ENCODE measurements around the gene CATSPERD.
"Not testable (repeated sequence)": the region's sequence is repeated elsewhere in the genome, so short reads cannot be mapped to it uniquely, and the experiment has no call there.

Gene CATSPERD

DNA sequence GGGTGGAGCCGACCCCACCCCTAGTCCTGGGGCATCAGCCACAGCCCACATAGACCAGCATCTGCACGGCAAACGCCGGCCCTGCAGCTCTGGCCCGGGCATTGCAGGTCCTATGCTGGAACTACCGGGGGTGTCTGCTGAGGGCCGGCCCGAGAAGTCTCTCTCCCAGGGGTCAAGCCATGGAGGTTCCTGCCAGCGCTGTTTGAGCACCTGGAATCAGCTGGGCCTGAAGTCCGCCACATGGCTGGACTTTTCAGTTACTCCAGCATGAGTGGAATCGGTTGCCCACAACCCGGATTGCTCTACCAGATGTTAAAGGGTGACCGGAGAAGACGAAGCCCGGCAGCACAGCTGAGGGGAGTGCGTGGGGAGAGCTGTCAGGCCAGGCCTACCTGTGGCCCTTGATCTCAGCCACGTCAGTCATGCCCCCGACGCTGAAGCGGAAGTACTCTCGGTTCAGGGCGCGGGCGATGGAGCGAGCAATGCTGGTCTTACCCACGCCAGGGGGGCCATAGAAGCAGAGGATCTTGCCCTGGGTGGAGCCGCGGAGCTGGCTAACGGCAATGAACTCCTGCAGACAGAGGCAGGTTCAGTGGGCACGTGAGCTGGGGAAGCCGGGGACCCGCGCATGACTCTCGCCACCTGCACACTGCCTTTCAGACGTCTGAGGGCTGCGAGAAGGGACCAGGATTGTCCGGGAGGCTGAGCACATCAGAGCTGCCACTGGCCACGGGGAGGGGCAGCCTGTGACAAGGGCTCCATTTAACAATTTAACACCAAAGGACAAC lies 21.6 kb upstream of the CATSPERD start:
- no peak for DNase-seq (ENCODE audit: low read depth)

DNA sequence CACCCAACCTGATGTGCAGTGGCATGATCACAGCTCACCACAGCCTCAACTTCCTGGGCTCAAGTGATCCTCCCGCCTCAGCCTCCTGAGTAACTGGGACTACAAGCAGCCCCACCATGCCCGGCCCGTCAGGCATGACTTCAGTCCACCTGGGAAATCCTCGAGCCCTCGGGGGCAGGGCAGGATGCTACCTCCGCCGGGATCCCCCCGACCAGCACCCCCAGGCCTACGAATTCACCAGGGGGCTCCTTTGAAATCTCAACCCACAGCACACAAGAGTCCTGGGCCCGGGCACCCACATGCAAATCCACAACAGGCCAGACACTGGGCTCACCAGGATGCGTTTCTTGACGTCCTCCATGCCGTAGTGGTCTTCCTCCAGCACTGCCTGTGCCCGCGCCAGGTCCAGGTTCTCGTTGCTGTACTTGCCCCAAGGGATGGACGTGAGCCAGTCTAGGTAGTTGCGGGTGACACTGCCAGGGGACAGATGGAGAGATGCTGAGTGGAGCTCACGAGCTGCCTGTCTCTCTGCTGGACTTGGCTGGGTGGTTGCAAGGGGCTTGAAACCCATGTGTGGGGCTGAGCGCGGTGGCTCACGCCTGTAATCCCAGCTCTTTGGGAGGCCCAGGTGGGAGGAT lies 19.9 kb upstream of the CATSPERD start:
- no peak for DNase-seq (ENCODE audit: low read depth)

DNA sequence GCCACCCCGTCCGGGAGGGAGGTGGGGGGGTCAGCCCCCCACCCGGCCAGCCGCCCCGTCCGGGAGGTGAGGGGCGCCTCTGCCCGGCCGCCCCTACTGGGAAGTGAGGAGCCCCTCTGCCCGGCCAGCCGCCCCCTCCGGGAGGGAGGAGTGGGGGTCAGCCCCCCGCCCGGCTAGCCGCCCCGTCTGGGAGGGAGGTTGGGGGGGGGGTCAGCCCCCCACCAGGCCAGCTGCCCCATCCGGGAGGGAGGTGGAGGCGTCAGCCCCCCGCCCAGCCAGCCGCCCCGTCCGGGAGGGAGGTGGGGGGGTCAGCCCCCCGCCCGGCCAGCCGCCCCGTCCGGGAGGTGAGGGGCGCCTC lies 18.4 kb upstream of the CATSPERD start:
- DNase-seq (ENCODE audit: low read depth): not testable (repeated sequence)

DNA sequence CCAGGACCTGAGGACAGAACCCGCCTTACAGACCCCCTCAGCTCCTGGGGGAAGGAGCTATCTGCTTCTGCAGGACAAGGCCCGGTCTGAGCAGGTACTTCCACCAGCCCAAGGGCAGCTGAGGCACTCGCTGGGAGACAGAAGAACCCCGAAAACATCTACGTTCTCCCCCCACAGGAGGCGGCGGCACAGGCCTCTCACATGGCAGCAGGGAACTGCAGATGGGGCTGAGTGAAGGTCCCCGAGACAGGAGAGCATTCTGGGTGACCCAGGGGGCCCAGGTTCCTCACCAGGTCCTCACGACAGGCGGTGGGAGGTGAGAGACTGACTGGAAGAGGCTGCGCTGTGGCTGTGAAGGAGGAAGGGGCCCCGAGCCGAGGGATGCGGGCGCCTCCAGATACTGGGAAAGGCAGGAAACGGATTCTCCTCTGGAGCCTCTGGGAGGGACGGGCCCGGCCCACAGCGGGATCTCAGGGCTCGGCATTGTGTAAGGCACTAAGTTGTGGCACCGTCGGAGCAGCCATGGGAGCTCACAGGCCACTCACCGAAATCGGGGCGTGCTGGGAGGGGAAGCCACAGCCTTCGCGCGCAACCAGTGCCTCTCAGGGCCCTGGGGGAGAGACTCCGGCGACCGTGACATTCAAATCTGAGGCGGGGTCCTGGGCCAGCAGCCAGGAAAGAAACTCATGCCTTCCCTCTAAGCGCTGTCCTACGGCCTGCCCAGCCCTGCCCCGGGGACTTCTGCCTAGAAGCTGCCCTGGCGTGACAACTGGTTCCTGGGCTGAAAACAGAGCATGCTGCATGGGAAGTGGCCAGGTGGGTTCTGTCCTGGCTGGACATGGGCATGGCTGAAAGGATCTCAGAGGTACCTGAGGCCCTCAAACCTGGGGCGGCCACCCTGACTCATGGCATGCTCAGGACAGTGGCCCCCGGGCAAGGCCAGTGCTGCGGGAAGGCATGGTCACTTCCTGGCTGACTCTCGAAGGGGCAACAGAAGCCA lies 16.3 kb upstream of the CATSPERD start:
- no peak for DNase-seq (ENCODE audit: low read depth)

DNA sequence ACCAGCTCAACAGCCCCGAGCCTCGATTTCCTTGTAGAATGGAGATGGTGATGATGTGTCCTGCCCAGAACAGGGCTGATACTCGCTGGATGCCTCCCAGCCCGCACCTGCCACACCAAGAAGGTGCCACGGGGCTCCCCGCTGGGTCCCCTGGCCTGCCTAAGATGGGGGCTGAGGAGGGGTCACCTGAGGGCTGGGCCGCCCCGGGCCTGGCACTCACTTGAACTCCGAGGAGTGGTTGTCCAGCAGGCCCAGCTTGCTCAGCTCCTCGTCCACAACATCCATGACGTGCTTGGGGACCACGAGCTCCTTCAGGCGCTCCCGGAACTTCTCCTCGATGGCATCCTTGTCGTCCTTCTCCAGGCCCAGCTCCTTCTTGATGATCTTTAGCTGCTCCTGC lies 14.9 kb upstream of the CATSPERD start:
- DNase-seq (ENCODE audit: low read depth): no peak

DNA sequence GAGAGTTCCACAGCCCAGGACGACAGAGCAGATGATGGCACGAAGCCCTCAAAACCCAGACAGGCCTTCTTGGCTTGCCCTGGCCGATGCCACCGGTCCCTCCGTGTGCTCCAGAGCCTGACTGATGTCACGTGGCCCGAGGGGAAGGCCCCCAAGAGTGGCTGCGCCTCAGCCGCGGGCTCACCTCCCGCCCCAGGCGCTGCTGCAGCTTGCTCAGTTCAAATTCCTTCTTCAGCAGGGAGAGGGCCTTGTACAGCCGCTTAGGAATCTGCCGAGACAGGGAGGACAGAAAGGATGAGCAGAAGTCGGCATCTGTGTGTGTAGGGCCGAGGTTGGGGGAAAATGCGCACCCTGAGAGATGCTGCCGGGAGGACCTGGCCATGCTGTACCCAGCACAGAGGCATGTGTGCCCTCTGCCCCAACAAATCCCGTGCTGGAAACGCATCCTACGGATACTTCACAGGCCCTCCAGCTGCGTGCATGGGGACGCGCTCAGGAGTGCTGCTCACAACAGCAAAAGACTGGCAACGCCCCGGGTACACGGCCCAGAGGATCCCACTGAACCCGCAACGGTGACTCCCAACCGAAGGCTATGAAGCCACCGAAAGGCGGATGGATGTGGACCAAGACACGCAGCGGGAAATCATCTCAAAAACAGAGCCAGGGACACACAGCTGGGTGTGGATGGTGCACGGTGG lies 13.4 kb upstream of the CATSPERD start:
- no peak for DNase-seq (ENCODE audit: low read depth)

DNA sequence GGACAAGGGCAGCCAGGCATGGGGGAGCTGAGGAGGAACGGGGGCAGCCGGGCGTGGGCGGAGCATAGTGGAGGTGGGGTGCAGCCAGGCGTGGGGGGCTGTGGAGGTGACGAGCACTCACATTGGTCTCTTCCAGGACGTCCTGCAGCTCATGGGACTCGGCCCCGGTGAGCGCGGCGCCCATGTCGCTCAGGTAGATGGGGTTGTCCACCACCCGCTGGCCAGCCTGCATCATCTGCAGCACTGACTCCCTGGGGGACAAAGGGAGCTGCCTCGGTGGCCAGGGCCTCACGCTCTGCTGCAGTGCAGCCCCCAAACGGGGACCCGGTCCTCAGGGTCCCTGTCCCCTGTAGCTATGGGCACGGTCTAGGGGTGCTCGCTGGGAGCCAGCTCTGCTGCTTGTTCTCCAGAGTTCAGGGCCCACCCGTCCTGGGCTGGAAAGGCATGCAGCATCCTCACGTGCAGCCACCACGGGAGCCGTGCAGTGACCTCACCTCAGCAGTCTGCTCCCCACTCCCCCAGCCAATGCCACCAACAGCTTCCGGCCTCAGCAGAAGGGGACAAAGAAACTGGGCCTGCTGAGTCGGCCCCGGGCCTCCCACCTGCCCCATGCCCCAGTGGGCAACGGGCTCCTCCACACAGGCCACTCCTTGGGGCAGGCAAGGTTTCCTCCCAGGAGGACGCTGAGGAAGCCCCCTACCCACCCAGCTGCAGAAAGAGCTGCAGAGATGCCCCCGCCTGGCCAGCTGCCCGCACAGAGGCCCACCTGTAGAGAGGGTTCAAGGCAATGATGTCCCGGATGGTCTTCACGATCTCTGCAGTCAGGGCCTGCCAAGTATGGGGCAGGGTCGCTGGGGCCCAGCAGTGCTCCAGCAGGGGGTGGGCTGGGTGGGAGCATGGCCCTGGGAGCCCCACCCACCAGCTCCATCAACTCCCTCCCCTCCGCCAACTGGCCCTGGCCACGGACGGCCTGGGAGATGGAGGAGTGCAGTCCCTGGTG lies 12.6 kb upstream of the CATSPERD start:
- DNase-seq (ENCODE audit: low read depth): no peak

DNA sequence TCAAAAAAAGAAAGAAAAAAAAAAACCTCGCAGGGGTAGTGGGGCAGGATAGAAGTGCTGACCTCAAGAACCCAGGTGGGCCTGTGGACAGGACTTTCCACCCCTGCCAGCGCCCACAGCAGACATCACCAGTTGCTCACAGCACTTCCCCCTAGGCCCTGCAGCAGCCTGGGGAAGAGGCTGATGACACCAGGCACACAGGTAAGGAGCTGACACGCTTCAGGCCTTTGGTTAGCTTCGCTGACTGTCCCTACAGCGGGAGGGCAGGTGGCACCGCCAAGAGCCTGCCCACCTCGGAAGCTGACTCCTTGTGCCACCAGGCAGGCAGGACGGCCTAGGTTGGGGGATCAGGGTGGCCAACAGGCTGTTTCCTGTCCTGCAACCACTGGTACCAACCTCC lies 9.4 kb upstream of the CATSPERD start:
- DNase-seq (ENCODE audit: low read depth): no peak

DNA sequence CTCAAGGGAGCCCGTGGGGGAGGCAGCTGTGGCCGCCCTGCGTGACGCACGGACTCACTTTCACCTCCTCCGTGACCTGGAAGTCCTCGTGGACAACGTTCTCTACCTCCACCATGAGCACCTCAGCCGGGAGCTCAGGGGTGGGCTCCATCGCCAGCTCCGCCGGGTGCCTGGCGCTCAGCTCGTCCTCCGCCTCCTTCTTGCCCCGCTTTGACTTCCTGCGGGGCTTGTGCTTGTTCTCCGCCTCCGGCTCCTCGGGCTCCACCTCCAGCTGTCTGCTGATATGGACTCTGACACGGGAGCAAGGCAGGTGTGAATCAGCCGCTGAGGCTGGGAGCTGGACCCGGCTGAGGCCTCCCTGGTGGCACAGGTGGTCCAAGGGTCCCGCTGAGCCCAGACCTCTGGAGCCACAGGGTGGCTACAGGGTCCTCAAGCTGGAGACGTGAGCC lies 8.7 kb upstream of the CATSPERD start:
- DNase-seq (ENCODE audit: low read depth): no peak

DNA sequence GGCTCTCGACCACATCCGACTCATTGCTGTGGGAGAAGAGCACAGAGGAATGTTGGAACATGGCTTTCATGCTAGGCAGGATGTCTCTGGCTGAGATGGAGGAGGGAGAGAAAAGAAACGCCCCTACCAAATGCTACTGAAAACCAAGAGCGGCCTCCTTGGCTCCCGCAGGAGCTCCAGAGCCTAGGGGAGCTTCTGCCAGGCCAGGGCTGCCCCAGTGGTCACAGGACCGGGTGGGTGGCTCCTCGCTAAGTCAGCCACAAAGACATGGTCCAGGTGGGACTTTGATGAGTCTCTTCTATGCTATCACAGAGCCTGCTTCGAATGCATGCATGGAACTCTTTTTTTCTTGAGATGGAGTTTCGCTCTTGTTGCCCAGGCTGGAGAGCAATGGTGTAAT lies 7.2 kb upstream of the CATSPERD start:
- no peak for DNase-seq (ENCODE audit: low read depth)

DNA sequence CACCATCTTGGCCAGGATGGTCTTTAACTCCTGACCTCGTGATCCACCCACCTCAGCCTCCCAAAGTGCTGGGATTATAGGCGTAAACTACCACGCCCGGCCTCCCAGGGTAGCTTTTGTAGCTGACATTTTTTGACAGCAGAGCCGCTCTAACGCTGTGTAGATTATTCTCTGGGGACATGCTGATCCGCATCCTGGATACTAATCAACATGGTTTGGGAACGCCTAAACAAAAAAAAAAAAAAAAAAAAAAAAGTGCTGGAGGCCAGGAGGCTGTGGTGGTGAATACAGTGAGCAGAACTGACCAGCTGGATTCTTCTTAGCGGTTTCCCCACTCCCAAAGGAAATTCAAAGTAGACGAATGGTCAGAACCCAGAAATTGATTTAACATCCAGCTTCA lies 5.6 kb upstream of the CATSPERD start:
- DNase-seq (ENCODE audit: low read depth): no peak

DNA sequence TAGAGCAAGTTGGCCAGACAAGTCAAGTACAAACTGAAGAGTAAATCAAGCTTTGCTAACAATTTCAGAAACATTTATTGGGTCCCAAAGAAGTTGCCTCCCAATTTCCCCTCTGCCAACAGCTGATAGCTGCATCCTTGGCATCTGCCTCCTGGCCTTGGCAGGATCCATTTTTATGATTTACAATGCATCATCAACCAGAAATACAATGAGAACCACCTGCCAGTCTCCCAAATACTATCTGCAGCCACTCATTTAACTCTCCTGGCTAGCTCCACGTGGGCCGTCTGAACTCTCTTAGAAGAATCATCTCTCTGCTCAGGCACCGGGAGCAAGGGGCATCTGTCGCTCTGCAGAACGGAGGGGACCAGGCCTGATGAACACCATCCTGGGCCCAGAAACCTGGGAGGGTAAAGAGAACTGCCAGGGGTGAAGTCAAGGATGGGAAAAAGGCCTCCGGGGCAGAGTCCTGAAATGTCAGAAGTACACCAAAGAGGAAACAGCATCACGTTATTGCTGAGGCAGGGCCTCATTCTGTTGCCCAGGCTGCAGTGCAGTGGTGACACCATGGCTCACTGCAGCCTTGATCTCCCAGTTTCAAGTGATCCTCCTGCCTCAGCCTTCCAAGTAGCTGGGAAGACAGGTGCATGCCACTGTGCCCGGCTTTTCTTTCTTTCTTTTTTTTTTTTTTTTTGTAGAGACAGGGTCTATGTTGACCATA lies 3.1 kb upstream of the CATSPERD start:
- no peak for DNase-seq (ENCODE audit: low read depth)

DNA sequence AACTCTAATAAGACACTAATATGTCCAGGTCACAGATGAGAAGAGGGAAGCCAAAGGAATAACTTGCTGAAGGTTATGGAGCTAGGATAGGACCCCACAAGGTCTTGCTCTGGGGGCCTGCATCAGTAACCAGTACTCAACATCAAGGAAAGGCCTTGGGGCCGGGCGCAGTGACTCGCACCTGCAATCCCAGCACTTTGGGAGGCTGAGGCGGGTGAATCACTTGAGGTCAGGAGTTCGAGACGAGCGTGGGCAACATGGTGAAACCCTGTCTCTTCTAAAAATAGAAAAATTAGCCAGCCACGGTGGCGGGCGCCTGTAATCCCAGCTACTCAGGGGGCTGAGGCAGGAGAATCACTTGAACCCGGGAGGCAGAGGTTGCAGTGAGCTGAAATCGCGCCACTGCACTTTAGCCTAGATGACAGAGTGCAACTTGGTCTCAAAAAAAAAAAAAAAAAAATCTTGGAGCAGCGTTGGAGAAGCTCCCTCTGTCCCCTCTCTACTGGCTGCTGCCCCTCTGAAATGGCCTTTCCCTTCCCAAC lies 2.3 kb upstream of the CATSPERD start:
- no peak for DNase-seq (ENCODE audit: low read depth)

DNA sequence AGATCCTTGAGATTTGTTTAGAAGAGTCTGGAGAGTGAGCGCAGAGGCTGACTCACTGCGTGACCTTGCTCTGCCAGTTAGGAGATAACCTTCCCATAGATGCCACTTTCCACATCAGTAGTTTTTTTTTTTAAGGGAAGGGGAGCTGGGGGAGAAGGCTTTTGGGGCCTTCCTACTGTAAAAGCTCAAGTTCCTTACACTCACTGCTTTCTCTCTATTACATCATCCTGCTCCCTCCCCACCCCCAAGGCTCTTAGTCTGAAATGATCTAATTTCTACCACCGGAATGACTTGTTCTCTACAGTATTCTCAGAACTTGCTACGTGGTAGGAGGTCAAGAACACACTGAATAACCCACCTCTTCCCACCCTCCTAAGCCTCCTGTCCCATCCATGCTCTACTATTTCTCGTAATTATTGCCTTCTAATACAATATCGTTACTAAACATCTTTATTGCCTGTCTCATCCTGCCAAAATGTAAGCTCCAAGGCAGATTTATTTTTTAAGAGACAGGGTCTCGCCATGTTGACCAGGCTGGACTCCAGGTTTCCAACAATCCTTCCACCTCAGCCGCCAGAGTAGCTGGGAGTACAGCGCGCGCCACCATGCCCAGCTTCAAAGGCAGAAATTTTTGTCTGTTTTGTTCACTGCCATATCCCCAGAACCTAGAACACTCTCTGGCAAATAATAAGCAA lies 1.7 kb upstream of the CATSPERD start:
- DNase-seq (ENCODE audit: low read depth): no peak

DNA sequence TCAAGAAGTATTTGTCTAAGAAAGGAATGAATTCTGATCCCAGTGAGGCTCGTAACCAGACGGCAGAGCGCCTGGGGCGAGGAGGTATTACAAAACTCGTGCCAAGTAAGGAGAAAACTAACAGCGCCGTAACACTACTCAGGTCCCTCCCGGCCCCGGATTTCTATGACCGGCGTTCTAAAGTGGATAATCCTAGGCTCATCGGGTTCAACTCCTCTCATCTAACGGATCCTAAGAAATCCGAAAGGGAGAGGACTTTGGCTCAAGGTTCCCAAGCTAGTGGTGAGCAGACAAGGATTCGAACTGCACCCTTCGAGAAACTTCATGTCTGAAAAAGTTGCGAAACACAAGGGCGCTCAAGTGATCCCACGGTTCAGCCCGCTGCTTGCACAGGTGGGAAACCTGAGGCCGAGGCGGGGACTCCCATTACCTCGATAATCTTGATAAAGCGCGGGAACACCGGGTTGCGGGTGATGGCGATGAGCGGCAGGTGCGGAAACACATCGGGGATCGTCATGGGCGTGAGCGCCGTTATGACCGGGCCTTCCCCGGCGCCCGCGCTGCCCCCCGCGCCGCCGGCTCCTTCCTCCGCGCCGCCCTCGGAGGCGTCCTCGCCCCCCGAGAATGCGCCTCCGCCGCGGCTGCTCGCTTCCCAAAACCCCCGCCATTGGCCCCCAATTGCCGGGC lies 1.0 kb upstream of the CATSPERD start:
- no peak for DNase-seq (ENCODE audit: low read depth)

DNA sequence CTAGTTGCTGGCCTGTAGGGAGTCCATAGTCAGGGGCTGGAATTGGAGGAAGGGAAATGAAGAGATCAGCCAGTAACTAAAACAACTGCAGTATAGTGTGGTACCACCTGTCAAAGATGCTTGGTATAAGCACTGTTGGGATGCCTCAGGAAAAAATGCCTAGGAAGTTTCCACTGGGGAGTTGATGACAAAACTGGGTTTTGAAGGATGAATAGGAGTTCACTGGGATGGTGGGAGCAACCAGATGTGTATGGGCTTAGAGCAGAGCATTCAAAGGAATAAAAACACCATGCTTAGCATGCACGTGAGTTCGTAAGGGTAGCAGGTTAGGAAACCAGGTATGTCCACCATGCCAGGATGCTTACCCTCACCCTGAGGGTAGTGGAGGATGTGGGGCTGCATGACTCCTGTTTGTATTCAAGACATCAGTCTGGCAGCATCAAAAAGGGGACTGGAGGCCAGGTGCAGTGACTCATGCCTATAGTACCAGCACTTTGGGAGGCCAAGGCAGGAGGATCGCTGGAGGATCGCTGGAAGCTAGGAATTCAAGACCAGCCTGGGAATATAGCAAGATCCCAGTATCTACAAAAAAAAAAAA lies 7.1 kb downstream of the CATSPERD start:
- DNase-seq (ENCODE audit: low read depth): no peak

DNA sequence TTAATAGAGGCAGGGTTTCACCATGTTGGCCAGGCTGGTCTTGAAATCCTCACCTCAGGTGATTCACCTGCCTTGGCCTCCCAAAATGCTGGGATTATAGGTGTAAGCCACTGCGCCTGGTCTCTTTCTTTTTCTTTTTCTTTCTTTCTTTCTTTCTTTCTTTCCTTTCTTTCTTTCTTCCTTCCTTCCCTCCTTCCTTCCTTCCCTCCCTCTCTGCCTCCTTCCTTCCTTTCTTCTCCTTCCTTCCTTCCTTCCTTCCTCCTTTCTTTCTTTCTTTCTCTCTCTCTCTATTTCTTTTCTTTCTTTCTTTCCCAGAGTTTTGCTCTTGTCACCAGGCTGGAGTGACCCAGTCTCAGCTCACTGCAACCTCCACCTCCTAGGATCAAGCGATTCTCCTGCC lies 12.7 kb downstream of the CATSPERD start:
- not testable (repeated sequence) for DNase-seq (ENCODE audit: low read depth)

DNA sequence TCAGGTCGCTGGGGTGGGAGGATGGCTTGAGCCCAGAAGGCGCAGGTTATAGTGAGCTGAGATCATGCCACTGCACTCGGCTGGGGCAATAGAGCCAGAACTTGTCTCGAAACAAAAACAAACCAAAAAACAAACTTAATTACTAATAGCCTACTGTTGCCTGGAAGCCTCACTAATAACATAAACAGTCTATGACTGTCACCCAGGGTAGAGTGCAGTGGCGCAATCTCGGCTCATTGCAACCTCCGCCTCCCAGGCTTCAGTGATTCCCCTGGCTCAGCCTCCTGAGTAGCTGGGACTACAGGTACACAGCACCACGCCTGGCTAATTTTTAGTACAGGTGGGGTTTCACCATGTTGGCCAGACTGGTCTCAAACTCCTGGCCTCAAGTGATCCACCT lies 18.0 kb downstream of the CATSPERD start:
- DNase-seq (ENCODE audit: low read depth): no peak
